HG02981 (cell line): Measurements from ENCODE around the gene GMNC.
"Not testable (repeated sequence)": the region's sequence is repeated elsewhere in the genome, so short reads cannot be mapped to it uniquely, and the experiment has no call there.

Experiments
- ATAC-seq: cut with Tn5 transposase; IDR thresholded peaks from one replicate; pipeline ENCODE4 v1.9.1; 2021; ENCODE audit warnings: mild to moderate bottlenecking, moderate library complexity; ENCODE audit not compliant: unreplicated experiment

The GMNC gene

GRCh38 chr3:190862209-190863118 lies at the start of gene GMNC:
GMNC (minus strand) TSS chr3:190862694; CDS start chr3:190862615, 79 bp downstream.
- peak; percentile 88 for ATAC-seq

DNA sequence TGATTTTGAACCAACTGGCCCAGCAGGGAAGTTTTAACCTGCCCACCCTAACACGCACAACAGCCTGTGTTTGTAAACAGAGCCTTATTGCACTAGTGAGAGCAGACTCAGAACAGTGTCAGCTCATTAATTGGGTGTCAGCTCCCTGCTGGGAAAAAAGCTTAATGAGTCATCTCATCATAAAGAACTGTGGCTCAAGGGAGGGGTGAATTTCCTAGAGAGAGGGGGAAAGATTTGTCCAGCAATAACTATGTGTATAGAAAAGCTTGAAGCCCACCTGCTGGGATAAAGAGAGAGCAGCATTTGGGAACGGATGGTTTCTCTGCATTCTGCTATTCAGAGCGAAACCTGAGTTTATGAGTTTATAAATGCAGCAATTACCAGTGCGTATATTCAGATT lies 48.9 kb upstream of the GMNC start:
- no peak for ATAC-seq

- ATAC-seq, result no peak
Measured at GRCh38 chr3:190909908-190910307, 47.4 kb upstream of the GMNC start.

GRCh38 chr3:190903156-190903555 lies 40.7 kb upstream of the GMNC start:
- no peak for ATAC-seq

DNA sequence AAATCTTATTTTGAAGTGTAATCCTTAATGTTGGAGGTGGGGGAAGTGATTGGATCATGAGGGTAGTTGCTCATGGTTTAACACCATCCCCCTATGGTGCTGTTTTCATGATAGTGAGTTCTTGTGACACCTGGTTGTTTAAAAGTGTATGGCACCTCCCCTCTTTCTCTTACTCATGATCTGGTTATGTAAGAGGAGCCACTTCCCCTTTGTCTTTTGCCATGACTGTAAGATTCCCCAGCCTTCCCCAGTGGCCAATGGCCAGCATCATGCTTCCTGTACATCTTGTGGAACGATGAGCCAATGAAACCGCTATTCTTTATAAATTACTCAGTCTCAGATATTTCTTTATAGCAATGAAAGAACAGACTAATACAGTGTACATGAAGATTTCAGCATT lies 39.8 kb upstream of the GMNC start:
- no peak for ATAC-seq

- ATAC-seq, result no peak
Measured at GRCh38 chr3:190892395-190892902, 30.0 kb upstream of the GMNC start.

GRCh38 chr3:190886945-190887344 lies 24.5 kb upstream of the GMNC start:
- ATAC-seq, result peak; percentile 81

DNA sequence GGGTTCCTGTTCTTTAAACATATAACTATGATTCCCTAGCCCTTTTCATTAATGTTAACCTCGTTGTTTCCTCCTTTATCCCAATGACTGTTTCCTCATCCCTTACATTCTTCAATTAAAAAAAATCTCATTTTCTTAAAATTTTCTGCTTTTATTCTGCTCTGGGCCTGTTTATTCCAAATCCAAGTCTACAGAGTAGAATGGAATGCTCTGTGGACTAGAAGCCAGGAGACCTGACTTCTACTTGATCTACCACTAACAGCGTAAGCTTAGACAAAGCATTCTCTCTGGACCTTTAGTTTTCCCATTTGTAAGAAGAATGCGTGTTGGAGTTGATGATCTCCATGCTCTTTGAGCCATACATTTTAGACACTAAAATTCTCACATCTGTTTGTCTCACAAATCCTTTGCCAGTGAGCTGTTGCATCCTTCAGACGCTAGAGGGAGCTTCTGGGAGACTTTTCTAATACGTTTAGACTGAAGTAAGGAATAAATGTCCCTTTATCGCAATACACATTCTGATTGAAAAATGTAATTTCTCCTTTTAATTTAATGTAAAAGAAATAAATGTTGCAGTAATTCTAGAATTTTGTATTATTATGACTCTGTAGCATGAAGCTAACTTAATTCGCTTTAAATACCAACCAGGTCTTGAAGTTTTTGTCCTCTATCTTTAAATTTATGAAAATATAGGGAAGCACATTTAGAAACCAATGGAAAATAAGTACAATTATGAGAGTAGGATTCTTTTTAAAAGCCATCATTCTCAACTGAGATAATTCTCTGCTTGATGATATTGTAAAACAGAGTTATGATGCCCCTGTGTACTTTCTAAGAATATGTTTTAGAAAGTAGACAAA lies 21.7 kb upstream of the GMNC start:
- ATAC-seq, result peak; percentile 73

- no peak for ATAC-seq
Measured at GRCh38 chr3:190883141-190883540, 20.6 kb upstream of the GMNC start.

DNA sequence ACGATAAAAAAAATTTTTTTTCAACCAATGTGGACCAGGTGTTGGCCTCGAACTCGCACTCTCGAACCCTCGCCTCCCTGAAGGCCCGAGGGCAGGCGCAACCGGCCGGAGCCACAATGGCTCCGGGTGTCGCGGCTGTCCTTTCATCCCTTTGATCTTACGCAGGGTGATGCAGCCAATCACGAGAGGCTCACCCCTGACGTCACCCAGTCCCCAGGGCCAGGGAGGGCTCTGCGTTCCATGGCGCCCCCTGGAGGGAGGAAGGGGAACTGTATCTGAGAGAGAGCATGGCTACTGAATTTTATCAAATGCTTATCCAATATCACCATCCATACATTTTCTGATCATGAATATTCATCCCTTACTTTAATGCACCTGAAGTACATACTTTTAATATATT lies 15.4 kb upstream of the GMNC start:
- ATAC-seq, result no peak

GRCh38 chr3:190876433-190876832 lies 13.9 kb upstream of the GMNC start:
- ATAC-seq, result not testable (repeated sequence)

- not testable (repeated sequence) for ATAC-seq
Measured at GRCh38 chr3:190875061-190875460, 12.6 kb upstream of the GMNC start.

- ATAC-seq, result no peak
Measured at GRCh38 chr3:190870127-190870526, 7.6 kb upstream of the GMNC start.

- no peak for ATAC-seq
Measured at GRCh38 chr3:190867071-190867470, 4.6 kb upstream of the GMNC start.

- ATAC-seq, result peak; percentile 34
Measured at GRCh38 chr3:190865828-190866227, 3.3 kb upstream of the GMNC start.

GRCh38 chr3:190865419-190865818 lies 2.9 kb upstream of the GMNC start:
- ATAC-seq, result peak; percentile 41

DNA sequence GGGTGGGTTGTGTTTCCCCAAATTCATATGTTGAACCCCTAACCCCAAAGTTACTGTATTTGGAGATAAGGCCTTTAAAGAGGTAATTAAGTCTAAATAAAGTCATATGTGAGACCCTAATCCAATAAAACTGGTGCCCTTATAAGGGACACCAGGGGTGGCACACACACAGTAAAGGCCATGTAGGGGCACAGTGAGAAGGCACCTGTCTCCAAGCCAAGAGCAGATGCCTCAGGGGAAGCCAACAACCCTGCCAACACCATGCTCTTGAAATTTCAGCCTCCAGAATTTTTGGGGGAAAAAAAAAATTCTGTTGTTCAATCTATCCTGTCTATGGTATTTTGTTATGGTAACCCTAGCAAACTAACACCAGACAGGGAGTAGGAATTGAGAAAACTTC lies 1.5 kb upstream of the GMNC start:
- ATAC-seq, result no peak

- peak; percentile 4 for ATAC-seq
Measured at GRCh38 chr3:190863119-190863465, 598 bp upstream of the GMNC start.

GRCh38 chr3:190860521-190860920 lies 2.0 kb downstream of the GMNC start:
- ATAC-seq, result no peak

DNA sequence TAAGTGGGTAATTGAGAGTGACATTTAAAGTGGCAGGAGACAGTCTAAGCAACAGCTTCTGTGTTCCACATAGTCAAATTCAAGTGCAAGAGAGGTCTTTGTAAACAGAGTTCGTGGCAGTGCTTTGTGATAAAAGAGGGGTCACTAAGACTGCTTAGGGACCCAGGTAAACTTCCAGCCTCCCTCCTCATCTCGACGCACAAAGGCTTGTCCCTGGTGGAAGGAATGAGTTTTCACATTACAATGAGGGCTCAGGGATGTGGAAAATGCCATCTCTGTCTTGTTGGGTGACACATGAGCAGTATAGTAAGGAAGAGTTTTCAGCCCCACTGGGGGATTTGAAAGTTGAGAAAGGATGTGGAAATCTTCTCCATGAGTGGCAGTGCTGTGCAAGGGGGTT lies 7.3 kb downstream of the GMNC start:
- ATAC-seq, result no peak

- no peak for ATAC-seq
Measured at GRCh38 chr3:190854062-190854461, 8.4 kb downstream of the GMNC start.

DNA sequence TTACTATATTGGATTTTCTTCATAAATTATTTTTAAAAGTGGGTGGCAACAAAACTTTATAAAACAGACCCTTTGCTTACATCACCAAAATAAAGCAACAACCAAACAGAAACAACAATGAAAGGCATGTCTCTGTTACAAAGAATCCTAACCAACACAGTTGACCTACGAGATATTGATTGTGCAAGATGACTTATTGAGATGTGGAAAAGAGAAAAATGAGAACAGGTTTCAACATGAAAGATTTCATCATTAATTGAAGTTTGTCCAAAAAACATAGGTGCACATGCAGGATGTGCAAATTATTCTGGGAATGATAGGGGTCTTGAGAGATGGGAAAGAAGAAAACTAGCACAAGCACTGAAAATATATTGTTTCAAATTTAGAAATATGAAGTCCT lies 9.0 kb downstream of the GMNC start:
- no peak for ATAC-seq
